SW480 (cell line): ENCODE measurements around the gene RNASET2.
"Not testable (repeated sequence)": the region's sequence is repeated elsewhere in the genome, so short reads cannot be mapped to it uniquely, and the experiment has no call there.

ENCODE experiments used
- DNase-seq: peaks from one replicate; pipeline ENCODE4 v3.0.0-alpha.2; 2016; ENCODE audit warnings: low spot score

RNASET2 gene

GRCh38 chr6:166927935-166928643, 28.3 kb downstream of the RNASET2 start:
- DNase-seq = no peak

DNA sequence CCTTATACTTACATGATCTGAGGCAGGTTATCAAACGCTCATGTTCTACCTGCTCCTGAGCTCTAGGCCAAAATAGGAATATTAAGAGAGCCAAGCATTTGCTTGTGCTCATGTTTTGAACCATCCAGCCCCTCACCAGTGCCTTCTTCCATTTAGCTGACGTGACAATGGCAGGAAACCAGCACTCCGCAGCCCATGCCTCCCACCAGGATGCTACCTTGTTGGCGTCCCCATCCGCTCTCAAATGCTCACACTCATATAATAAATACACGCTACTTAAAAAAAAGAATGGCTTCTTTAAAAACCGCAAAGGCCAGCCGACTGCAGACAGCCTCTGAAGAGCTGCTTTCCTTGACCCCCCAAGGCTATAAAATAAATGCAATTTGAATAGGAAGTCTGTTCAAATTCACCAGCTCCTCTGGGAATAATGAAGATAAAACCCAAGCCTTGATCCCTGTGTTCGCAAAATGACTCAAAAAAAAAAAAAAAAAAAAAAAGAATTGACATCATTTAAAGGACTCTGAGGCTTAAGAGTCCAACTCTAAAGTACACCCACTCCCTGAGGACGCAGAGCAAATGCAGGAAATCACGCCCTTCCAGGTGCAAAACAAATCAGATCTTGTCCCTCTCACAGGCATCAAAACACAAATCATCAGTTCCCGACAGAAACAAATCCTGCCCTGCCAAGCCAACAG, 29.0 kb downstream of the RNASET2 start:
- no peak for DNase-seq

DNA sequence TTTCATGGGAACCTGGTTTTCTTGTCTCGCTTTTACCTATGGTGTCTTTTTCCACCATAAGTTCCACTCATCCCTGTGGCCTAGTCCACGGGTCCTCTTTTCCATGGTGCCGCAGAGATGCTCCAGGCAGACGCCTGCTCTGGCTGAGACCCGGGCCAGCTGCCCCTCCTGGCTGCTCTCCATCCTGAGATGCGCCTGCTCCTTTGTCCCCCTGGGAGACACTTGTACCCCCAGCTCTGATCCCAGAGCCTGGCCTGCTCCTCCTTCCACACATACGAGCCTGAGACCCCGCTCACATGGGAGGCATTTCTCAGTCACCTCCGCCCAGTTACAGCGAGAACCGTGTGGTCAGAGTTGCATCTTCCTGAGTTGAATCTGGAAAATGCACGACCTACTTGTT, 29.6 kb downstream of the RNASET2 start:
- no peak for DNase-seq

DNA sequence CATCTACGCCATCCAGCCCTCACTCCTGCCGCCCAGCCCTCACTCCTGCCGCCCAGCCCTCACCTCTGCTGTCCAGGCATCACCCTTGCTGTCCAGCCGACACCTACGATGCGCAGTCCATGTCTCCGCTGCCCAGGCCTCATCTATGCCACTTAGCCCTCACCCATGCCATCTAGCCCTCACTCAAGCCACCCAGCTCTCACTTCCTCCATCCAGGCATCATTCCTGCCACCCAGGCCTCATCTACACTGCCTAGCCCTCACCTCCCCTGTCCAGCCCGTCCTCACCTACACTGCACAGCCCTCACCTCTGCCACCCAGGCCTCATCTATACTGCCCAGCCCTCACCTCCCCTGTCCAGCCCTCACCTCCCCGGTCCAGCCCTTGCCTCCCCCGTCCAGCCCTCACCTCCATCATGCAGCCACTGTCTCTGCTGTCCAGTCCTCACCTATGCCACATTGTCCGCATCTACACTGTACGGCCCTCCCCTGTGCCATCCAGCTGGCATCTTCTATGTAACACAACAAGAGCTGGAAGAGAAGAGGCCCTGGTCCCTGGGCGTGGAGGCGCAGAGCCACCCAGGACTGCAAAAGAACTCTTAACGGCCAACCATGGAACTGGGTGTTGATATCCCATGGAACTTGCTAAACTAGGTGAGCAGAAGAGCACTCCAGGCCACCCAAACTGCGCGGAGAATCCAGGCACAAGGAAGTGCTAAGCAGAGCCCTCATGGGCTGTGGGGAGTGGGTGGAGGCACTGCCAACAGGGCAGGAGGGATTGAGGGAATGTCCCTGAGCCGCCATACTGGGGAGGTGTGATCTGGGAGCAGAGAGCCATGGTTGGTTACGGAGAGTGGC, 31.0 kb downstream of the RNASET2 start:
- no peak for DNase-seq

DNA sequence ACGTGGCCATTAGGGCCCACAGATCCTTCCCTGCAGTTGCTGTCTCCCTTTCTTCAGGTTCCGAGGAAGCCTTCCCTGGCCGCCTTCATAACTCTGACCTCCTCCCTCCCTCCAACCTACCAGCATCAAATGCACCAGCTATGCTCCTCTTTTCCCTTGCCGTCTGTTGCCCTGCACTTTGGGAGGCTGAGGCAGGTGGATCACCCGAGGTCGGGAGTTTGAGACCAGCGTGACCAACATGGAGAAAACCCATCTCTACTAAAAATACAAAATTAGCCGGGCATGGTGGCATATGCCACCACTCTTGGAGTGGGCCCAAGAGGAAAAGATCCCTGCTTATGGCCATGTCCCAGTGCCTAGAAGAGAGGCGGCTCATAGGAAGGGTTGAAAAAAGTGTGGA, 31.8 kb downstream of the RNASET2 start:
- no peak for DNase-seq

GRCh38 chr6:166922937-166923336, 33.4 kb downstream of the RNASET2 start:
- DNase-seq = no peak

GRCh38 chr6:166921570-166921969, 34.8 kb downstream of the RNASET2 start:
- no peak for DNase-seq

DNA sequence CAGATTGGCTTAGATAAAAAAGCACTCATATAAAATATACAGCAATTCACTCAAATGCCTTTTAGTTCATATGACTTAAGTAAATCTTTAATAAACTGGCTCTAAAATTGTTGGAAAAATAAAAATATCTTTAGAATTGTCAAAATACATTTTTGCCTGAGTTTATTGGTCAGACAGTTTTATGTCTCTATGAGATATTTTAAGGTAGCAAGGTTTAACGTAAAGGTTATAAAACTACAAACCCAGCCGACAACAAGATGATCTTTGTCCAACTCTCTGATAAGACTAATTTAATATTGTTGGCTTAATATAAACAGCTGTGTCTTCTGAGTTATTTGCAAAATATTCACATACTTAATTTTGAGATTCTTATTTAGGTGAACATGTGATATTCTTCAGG, 39.5 kb downstream of the RNASET2 start:
- DNase-seq = no peak

- DNase-seq = not testable (repeated sequence)
Observed at GRCh38 chr6:166915484-166915883, 40.9 kb downstream of the RNASET2 start.

GRCh38 chr6:166914952-166915351, 41.4 kb downstream of the RNASET2 start:
- not testable (repeated sequence) for DNase-seq

DNA sequence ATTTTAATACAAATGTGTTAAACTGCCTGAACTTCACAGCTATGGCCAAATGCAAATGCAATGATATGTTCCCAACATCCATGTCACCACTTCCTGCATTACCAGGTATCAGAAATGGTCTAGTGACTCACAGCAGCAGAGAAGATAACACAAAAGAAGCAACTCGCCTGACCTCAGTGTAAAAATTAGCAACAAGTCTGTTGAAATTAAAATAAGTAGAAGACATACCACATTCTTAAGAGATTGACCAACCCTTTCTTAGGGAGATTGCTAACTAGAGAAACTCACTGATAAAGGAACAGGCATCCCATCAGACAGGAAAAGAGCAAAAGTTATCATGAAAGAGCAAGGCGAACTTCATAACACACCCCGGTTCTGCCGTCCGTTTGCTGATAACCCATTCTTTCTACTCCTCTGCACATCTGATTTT, 45.1 kb downstream of the RNASET2 start:
- no peak for DNase-seq

DNA sequence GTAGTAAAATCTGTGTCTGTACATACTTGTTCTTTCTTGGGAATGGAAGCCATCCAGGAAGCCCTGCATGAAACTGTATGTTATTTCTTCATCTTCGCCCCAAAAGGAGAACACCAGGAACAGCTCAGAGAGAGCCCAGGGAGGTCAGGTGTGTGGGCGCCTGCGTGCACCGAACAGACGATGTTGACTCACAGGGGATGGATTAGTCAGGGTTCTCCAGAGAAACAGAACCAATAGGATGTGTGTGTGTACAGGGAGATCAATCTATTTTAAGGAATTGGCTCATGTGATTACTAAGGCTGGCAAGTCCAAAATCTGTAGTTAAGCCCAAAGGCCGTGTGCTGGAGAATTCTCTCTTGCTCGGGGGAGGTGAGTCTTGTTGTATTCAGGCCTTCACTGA, 45.7 kb downstream of the RNASET2 start:
- DNase-seq = no peak

DNA sequence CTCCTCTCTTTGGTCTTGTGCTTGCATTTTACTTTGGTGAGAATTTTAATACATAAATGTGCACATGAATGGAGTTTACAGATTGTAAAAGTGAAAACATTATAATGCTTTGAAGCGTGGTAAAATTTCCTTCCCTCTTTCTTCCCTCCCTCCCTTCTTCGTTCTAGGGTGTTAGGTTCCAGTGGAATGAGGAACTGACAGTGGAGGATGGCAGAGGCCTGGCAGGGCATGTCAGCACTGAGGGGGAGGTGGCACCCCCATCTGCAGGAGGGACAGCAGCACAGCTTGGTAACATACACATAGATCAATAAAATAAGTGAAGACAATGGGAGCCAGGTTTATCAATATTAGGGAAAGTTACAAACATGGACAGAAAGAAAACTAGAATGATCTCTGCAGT, 47.5 kb downstream of the RNASET2 start:
- no peak for DNase-seq

DNA sequence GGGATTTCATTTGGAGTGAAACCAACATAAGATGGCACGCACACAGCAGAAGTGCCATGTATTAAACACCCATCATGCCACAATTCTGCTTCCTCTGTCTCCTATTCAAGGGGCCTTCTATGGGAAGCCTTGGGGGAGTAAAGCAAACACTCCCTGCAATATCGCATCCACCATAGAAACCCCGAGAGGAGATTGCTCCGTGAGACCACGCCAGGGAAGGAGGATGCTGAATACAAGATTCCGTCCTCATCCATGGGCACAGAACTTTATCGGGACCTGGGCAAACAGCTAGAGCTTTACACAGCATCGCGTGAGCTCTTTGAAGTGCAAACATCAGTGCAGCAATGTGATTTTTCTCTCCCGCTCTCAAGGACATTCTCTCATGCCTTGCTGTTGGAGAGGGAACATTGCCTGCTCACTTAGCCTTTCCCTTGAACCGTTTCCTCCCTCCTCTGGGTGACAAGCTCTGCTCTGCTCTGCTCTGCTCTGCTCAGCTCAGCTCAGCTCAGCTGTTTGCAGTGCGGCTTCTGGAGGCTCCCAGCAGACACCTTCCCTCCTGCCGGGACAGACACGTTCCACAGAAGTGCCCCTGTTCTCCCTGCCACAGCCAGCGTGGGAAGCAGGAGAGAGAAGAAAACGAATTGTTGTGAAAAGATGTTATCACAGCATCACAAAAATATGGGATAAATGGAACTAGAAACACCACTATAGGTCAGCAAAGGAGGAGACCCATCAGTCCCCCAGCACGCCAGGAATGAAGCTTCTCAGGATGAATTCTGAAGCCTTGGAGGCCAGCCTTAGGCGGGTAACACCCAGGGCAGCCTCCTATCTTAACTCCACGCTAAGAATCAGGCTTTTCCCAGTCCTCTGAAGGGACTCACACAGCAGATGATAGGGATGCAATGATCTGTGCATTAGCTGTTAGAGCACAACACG, 48.2 kb downstream of the RNASET2 start:
- no peak for DNase-seq

- no peak for DNase-seq
Observed at GRCh38 chr6:166907373-166907841, 48.9 kb downstream of the RNASET2 start.

GRCh38 chr6:166906376-166907044, 49.8 kb downstream of the RNASET2 start:
- no peak for DNase-seq

DNA sequence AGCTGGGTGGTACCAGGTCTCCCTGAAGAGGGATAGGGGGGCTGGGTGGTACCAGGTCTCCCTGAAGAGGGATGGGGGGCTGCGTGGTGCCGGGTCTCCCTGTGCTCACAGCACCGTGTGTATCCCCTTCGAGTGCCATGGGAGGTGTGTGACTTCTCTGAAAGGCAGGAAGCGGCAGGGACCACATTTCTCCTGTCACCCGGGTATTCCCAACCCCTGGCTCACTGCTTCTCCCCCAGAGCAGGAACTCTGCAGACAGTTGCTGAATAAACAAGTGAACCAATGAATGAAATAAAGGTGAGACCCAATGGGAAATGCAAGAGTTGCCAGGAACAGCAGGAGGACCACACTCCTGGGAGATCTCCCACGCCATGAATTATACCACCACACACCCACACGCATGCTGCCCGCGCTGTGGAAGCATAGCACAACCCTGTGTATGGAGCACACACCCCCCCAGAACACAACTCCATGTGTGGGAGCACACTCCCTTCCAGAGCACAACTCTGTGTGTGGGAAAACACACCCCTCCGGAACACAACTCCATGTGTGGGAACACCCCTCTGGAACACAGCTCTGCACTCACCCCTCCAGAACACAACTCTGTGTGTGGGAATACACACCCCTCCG, 50.7 kb downstream of the RNASET2 start:
- no peak for DNase-seq

GRCh38 chr6:166905013-166905412, 51.3 kb downstream of the RNASET2 start:
- DNase-seq = no peak

- DNase-seq = no peak
Observed at GRCh38 chr6:166904101-166904746, 52.1 kb downstream of the RNASET2 start.

DNA sequence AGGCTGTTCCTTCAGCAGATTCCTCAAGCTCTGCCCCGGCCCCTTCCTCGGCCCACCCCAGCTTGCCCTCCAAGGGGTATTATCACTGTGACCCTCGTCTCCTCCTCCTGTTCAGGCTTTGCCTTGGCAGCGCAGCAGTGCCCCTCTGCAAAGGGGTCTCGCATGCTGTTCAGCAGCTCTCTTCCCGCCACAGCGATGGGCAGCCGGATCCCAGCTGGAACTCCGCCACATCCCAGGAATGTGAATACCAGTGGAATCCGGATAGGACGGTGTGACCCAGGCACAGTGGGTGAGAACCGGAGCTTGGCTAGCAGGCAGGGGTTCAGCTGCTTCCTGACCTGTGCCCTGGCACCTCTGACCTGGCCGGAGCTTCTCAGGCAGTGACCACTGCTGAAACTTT, 52.9 kb downstream of the RNASET2 start:
- no peak for DNase-seq
